PC-3 (cell line): ENCODE data around the gene BMPER. TPM values are rescaled to one million over a fixed set of nuclear protein-coding genes. Genes with fewer than 3 reads are reported as not detected.

Experiments
- ATAC-seq: fragments of 200-7000 bp; cut with Tn5 transposase; 2 replicates; pipeline ENCODE4 v1.9.1; 2020; ENCODE audit warnings: mild to moderate bottlenecking, moderate library complexity
- BruUV-seq: library from RNA; stranded (reverse); fragments of 400-500 nt; replicated peaks from 2 replicates; lab custom pipeline; 2021; lab: Mats Ljungman, UMichigan
- CTCF ChIA-PET: fragments of 300-600 bp; sonication (Branson Sonifier 250); formaldehyde crosslinking; loops from one replicate; lab custom pipeline; 2022; ENCODE audit warnings: antibody characterized with exemption; lab: Charles Lee
- POLR2A ChIA-PET: fragments of 300-600 bp; sonication (Branson Sonifier 250); formaldehyde crosslinking; loops from one replicate; lab custom pipeline; 2022; ENCODE audit warnings: antibody characterized with exemption; ENCODE audit not compliant: unreplicated experiment; lab: Charles Lee
- DNase-seq: peaks from one replicate; pipeline ENCODE4 v3.0.0-alpha.2; 2015
- H2AFZ ChIP-seq: fragments of 300-600 bp; sonication (generic); 2 replicates; pipeline ENCODE4 v1.6.0; 2016; ENCODE audit warnings: antibody characterized with exemption, low read length
- H3F3A ChIP-seq: fragments of 300-600 bp; sonication (generic); one replicate; pipeline ENCODE4 v1.6.0; 2017; ENCODE audit warnings: antibody characterized with exemption, low read length, control low read depth, mild to moderate bottlenecking; ENCODE audit not compliant: unreplicated experiment
- H3K27ac ChIP-seq: fragments of 300-600 bp; sonication (generic); 2 replicates; pipeline ENCODE4 v1.5.1; 2016; ENCODE audit warnings: mild to moderate bottlenecking, low read length
- H3K27me3 ChIP-seq: fragments of 300-600 bp; sonication (generic); 2 replicates; pipeline ENCODE4 v1.6.1; 2016; ENCODE audit warnings: low read length, mixed read lengths
- H3K36me3 ChIP-seq: fragments of 300-600 bp; sonication (generic); 2 replicates; pipeline ENCODE4 v1.6.1; 2016; ENCODE audit warnings: low read depth, mixed run types, low read length, mixed read lengths
- H3K4me1 ChIP-seq: fragments of 300-600 bp; sonication (generic); 2 replicates; pipeline ENCODE4 v1.5.1; 2016; ENCODE audit warnings: low read length; ENCODE audit not compliant: insufficient read depth
- H3K4me2 ChIP-seq: fragments of 300-600 bp; sonication (generic); 2 replicates; pipeline ENCODE4 v1.6.0; 2016; ENCODE audit warnings: low read length
- H3K4me3 ChIP-seq: fragments of 300-600 bp; sonication (generic); 2 replicates; pipeline ENCODE4 v1.5.1; 2016; ENCODE audit warnings: mild to moderate bottlenecking, low read length, mixed read lengths
- H3K79me2 ChIP-seq: fragments of 300-600 bp; sonication (generic); 2 replicates; pipeline ENCODE4 v1.6.1; 2017; ENCODE audit warnings: low read length, mixed read lengths
- H3K9ac ChIP-seq: fragments of 300-600 bp; sonication (generic); 2 replicates; pipeline ENCODE4 v1.6.0; 2016; ENCODE audit warnings: mild to moderate bottlenecking, low read length
- H3K9me2 ChIP-seq: fragments of 300-600 bp; sonication (generic); replicated peaks from 2 replicates; pipeline ENCODE4 v1.6.1; 2016; ENCODE audit warnings: mixed run types, low read length, mixed read lengths
- H3K9me3 ChIP-seq: fragments of 300-600 bp; sonication (generic); 2 replicates; pipeline ENCODE4 v1.6.1; 2016; ENCODE audit warnings: low read length, mixed read lengths
- H4K20me1 ChIP-seq: fragments of 300-600 bp; sonication (generic); 2 replicates; pipeline ENCODE4 v1.6.1; 2016; ENCODE audit warnings: low read length, mixed read lengths
- EZH2 ChIP-seq: fragments of 300-600 bp; sonication (generic); IDR thresholded peaks from one replicate; pipeline ENCODE4 v1.6.1; 2017; ENCODE audit warnings: antibody characterized with exemption, mild to moderate bottlenecking, low read length; ENCODE audit not compliant: unreplicated experiment
- EZH2phosphoT487 ChIP-seq: fragments of 300-600 bp; sonication (generic); IDR thresholded peaks from 2 replicates; pipeline ENCODE4 v1.6.1; 2018; ENCODE audit warnings: mild to moderate bottlenecking, antibody characterized with exemption, low read length, borderline replicate concordance
- intact Hi-C: fragments of 100-400 bp; cut with micrococcal nuclease; formaldehyde crosslinking; loops from 2 replicates; pipeline ENCODE4 v1.9.0; 2023
- total RNA-seq: library from RNA; depleted of rRNA; stranded (reverse); fragments of >200 nt; gene quantifications from 2 replicates; pipeline ENCODE4 v1.2.3, GENCODE V29; 2014
- TF ChIP-seq, protein P1 (sequence below): fragments of 300-600 bp; sonication (generic); conservative IDR thresholded peaks from 2 replicates; pipeline ENCODE4 v1.5.1; 2017; ENCODE audit warnings: antibody characterized with exemption, low read depth, mild to moderate bottlenecking, low read length

Gene BMPER
- total RNA-seq, 1 experiment from 2014 or later: 0.11 TPM

DNA sequence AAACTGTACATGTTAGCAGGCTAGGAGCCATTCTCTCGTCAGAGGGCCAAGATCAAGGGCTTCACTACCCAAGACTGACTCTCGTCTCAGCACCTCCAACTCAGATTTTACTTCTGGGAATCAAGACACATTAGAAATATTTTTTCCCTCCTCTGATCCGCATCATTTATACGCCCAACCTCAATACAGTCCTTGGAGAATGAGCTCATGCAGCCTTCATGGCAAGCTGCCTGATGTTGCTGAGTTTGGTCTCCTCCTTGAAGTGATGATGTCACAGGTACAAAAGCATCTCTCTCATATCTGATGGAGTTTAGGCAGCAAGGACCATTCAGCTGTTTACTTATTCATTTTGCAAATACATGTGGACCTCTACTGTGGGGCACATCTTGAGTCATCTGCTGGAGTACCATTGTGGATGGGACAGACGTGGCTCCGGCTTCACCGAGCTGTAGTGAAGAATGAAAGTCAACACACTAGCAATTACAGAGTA, 114.0 kb downstream of the BMPER start:
- H3F3A ChIP-seq: no peaks in the 10 kb centered on the region
- BruUV-seq: no TSS peak
- H3K4me1 ChIP-seq: no peaks in the 10 kb centered on the region
- TF ChIP-seq EZH2: no peak
- TF ChIP-seq EZH2phosphoT487: no peak
- TF ChIP-seq, protein P1, sequence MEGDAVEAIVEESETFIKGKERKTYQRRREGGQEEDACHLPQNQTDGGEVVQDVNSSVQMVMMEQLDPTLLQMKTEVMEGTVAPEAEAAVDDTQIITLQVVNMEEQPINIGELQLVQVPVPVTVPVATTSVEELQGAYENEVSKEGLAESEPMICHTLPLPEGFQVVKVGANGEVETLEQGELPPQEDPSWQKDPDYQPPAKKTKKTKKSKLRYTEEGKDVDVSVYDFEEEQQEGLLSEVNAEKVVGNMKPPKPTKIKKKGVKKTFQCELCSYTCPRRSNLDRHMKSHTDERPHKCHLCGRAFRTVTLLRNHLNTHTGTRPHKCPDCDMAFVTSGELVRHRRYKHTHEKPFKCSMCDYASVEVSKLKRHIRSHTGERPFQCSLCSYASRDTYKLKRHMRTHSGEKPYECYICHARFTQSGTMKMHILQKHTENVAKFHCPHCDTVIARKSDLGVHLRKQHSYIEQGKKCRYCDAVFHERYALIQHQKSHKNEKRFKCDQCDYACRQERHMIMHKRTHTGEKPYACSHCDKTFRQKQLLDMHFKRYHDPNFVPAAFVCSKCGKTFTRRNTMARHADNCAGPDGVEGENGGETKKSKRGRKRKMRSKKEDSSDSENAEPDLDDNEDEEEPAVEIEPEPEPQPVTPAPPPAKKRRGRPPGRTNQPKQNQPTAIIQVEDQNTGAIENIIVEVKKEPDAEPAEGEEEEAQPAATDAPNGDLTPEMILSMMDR: no peak
- intact Hi-C loops: no loop called here
- no peak for ATAC-seq
- no peak for DNase-seq
- CTCF ChIA-PET: no interaction called here
- no peaks in the 10 kb centered on the region for H3K79me2 ChIP-seq
- H3K36me3 ChIP-seq: no peaks in the 10 kb centered on the region
- H2AFZ ChIP-seq: no peak overlapping the region
- no peaks in the 10 kb centered on the region for H3K9me3 ChIP-seq
- POLR2A ChIA-PET: no interaction called here
- no peaks in the 10 kb centered on the region for H3K9me2 ChIP-seq
- H3K27ac ChIP-seq: no peak overlapping the region
- H3K4me2 ChIP-seq: no peak overlapping the region
- H3K9ac ChIP-seq: no peak overlapping the region
- no peak overlapping the region for H3K4me3 ChIP-seq
- no peaks in the 10 kb centered on the region for H4K20me1 ChIP-seq
- H3K27me3 ChIP-seq: peaks cover 17% of the 10 kb centered on the region; the same call in 1 of the 2 replicates

DNA sequence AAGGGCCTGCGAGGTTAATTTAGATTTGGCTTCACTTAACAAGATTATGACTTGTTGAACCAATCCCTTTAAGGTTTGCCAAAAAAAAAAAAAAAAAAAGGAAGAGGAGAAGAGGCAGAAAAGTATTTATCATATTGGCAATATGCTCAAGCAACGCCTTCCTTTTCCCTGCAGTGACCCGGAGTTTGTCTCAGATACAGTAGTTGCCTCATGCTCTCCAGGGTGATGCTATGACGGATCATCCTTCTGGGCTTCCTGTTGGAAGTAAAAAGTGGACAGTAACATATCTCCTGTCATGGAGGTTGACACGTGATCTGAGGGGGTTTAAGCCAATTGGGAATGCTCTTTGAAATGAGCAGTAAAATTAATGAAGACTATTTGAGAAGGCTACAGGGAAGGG, 117.3 kb downstream of the BMPER start:
- no peak overlapping the region for H3K4me2 ChIP-seq
- intact Hi-C loops: no loop called here
- H3K79me2 ChIP-seq: no peaks in the 10 kb centered on the region
- no peak overlapping the region for H3K4me3 ChIP-seq
- H3K4me1 ChIP-seq: no peaks in the 10 kb centered on the region
- BruUV-seq: no TSS peak
- CTCF ChIA-PET: no interaction called here
- POLR2A ChIA-PET: no interaction called here
- ATAC-seq (no peak), DNase-seq (no peak)
- H3K9me3 ChIP-seq: no peaks in the 10 kb centered on the region
- no peaks in the 10 kb centered on the region for H3F3A ChIP-seq
- H3K9me2 ChIP-seq: no peaks in the 10 kb centered on the region
- no peak overlapping the region for H2AFZ ChIP-seq
- H3K36me3 ChIP-seq: no peaks in the 10 kb centered on the region
- H3K27me3 ChIP-seq: peaks cover 29% of the 10 kb centered on the region
- no peak overlapping the region for H3K9ac ChIP-seq
- TF ChIP-seq EZH2phosphoT487 (no peak), EZH2 (no peak)
- TF ChIP-seq, protein P1: no peak
- no peak overlapping the region for H3K27ac ChIP-seq
- H4K20me1 ChIP-seq: no peaks in the 10 kb centered on the region

DNA sequence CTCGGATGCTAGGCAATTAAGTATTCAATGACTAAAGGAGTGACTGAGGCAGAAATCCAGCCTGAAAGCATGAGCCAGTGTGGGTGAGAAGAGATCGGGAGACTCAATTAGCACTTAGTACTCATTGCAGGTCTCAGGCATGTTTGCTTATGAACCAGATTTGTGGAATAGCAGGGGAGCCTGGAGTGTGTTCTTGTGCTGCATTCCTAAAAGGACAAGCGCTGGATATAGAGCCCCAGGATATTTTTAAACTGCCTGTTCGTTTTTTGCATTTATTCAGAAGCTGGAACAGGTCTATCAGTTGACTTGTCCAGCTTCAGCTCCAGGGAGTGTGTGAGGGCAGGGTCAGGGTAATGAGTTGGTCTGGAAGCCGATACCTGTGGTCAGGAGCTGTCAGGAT, 120.3 kb downstream of the BMPER start:
- Histone ChIP-seq H3K9ac (no peak overlapping the region), H3K36me3 (no peaks in the 10 kb centered on the region), H3K9me3 (no peaks in the 10 kb centered on the region), H3K4me1 (no peaks in the 10 kb centered on the region), H3K27ac (no peak overlapping the region), H3K27me3 (peaks cover 17% of the 10 kb centered on the region), H3F3A (no peaks in the 10 kb centered on the region), H3K4me2 (no peak overlapping the region), H4K20me1 (no peaks in the 10 kb centered on the region), H3K9me2 (no peaks in the 10 kb centered on the region), H2AFZ (no peak overlapping the region), H3K79me2 (no peaks in the 10 kb centered on the region), H3K4me3 (no peak overlapping the region)
- BruUV-seq: no TSS peak
- ChIA-PET POLR2A (no interaction called here), CTCF (no interaction called here)
- TF ChIP-seq EZH2phosphoT487 (no peak), EZH2 (no peak)
- TF ChIP-seq, protein P1: no peak
- ATAC-seq (no peak), DNase-seq (no peak)
- intact Hi-C loops: no loop called here
